ENCODE data around the gene MBP. TPM values are rescaled to one million over a fixed set of nuclear protein-coding genes. Genes with fewer than 3 reads are reported as not detected.

Gene MBP
- polyA plus RNA-seq, 1 donor from 2014 or later, result 3.3 TPM

- no peaks in the 10 kb centered on the region for H3K27me3 ChIP-seq (ENCODE audit: insufficient read depth, low read depth, low read length)
- no peaks in the 10 kb centered on the region for H3K9me2 ChIP-seq (ENCODE audit: insufficient read depth, low read length)
- no peak overlapping the region for H3K27ac ChIP-seq (ENCODE audit: low read length)
- no peak overlapping the region for H3K9ac ChIP-seq (ENCODE audit: low read length)
- no peaks in the 10 kb centered on the region for H3K36me3 ChIP-seq (ENCODE audit: insufficient read depth, low read length)
- no peaks in the 10 kb centered on the region for H3F3A ChIP-seq (ENCODE audit: insufficient read depth, low read length, poor library complexity, severe bottlenecking)
- H2AFZ ChIP-seq (ENCODE audit: low read depth, low read length), result no peak overlapping the region
- no peak for TF ChIP-seq CTCF (IDR thresholded peaks at IDR 0.05; ENCODE audit: poor library complexity, severe bottlenecking)
- TF ChIP-seq TAF1 (IDR thresholded peaks at IDR 0.05; ENCODE audit: low read depth), result no peak
- TF ChIP-seq RAD21 (conservative IDR thresholded peaks at IDR 0.05), result no peak
- TF ChIP-seq REST (IDR thresholded peaks at IDR 0.05; ENCODE audit: borderline replicate concordance), result no peak
- no peak for TF ChIP-seq MXI1 (conservative IDR thresholded peaks at IDR 0.05; ENCODE audit: poor library complexity, severe bottlenecking)
- TF ChIP-seq POLR2AphosphoS5 (IDR thresholded peaks at IDR 0.05), result no peak
- no peak for TF ChIP-seq SMC3 (conservative IDR thresholded peaks at IDR 0.05; ENCODE audit: poor library complexity)
- TF ChIP-seq EP300 (conservative IDR thresholded peaks at IDR 0.05; ENCODE audit: poor library complexity, severe bottlenecking), result no peak
- TF ChIP-seq EZH2 (IDR thresholded peaks at IDR 0.05; ENCODE audit: borderline replicate concordance, insufficient read depth, low read length, poor library complexity, severe bottlenecking), result no peak
- no peaks in the 10 kb centered on the region for H4K20me1 ChIP-seq (ENCODE audit: insufficient read depth)
- H3K79me2 ChIP-seq (replicated peaks; ENCODE audit: insufficient read depth, low read length), result no peaks in the 10 kb centered on the region
- no peak overlapping the region for H3K4me3 ChIP-seq (ENCODE audit: low read length)
- H3K9me3 ChIP-seq (ENCODE audit: low read length), result no peaks in the 10 kb centered on the region
- no peak overlapping the region for H3K4me2 ChIP-seq (ENCODE audit: low read length)
Observed at GRCh38 chr18:77115192-77115953, 17.2 kb downstream of the MBP start.

GRCh38 chr18:77114415-77115191 is 18.0 kb downstream of the MBP start:
- no peaks in the 10 kb centered on the region for H3K36me3 ChIP-seq (ENCODE audit: insufficient read depth, low read length)
- H3K4me3 ChIP-seq (ENCODE audit: low read length), result peak overlapping the region; percentile 8
- no peak overlapping the region for H3K27ac ChIP-seq (ENCODE audit: low read length)
- H3K9ac ChIP-seq (ENCODE audit: low read length), result no peak overlapping the region
- H3K9me2 ChIP-seq (ENCODE audit: insufficient read depth, low read length), result no peaks in the 10 kb centered on the region
- no peaks in the 10 kb centered on the region for H3K79me2 ChIP-seq (replicated peaks; ENCODE audit: insufficient read depth, low read length)
- no peak overlapping the region for H2AFZ ChIP-seq (ENCODE audit: low read depth, low read length)
- no peaks in the 10 kb centered on the region for H3K27me3 ChIP-seq (ENCODE audit: insufficient read depth, low read depth, low read length)
- no peaks in the 10 kb centered on the region for H3F3A ChIP-seq (ENCODE audit: insufficient read depth, low read length, poor library complexity, severe bottlenecking)
- TF ChIP-seq POLR2AphosphoS5 (IDR thresholded peaks at IDR 0.05) (no peak), SMC3 (conservative IDR thresholded peaks at IDR 0.05; ENCODE audit: poor library complexity) (no peak), TAF1 (IDR thresholded peaks at IDR 0.05; ENCODE audit: low read depth) (no peak), CTCF (IDR thresholded peaks at IDR 0.05; ENCODE audit: poor library complexity, severe bottlenecking) (no peak), EZH2 (IDR thresholded peaks at IDR 0.05; ENCODE audit: borderline replicate concordance, insufficient read depth, low read length, poor library complexity, severe bottlenecking) (no peak), MXI1 (conservative IDR thresholded peaks at IDR 0.05; ENCODE audit: poor library complexity, severe bottlenecking) (peak; percentile 84), RAD21 (conservative IDR thresholded peaks at IDR 0.05) (no peak), REST (IDR thresholded peaks at IDR 0.05; ENCODE audit: borderline replicate concordance) (no peak), EP300 (conservative IDR thresholded peaks at IDR 0.05; ENCODE audit: poor library complexity, severe bottlenecking) (peak; percentile 50)
- no peaks in the 10 kb centered on the region for H3K9me3 ChIP-seq (ENCODE audit: low read length)
- no peak overlapping the region for H3K4me2 ChIP-seq (ENCODE audit: low read length)
- no peaks in the 10 kb centered on the region for H4K20me1 ChIP-seq (ENCODE audit: insufficient read depth)

All from neural cell (in vitro differentiated cells).